Stimulated activated CD8-positive, alpha-beta memory T cell treated with anti-CD3 and anti-CD28 coated beads, Interleukin-4, amount 100 ng/mL, for 48 hours (primary cell): ENCODE measurements around the gene REPS2.

Experiments used
- DNase-seq: peaks from one replicate; pipeline ENCODE4 v3.0.0-alpha.2; 2020

REPS2 gene

GRCh38 chrX:17038681-17039161 is 92.3 kb downstream of the REPS2 start:
- DNase-seq = no peak

- no peak for DNase-seq
These were observed 93.4 kb downstream of the REPS2 start for GRCh38 chrX:17039826-17040225.

- DNase-seq = no peak
These were observed 94.3 kb downstream of the REPS2 start for GRCh38 chrX:17040711-17041110.

- DNase-seq = no peak
These were observed 95.6 kb downstream of the REPS2 start for GRCh38 chrX:17042037-17042436.

GRCh38 chrX:17046478-17047097 is 100.1 kb downstream of the REPS2 start:
- DNase-seq = peak; percentile 46

- no peak for DNase-seq
These were observed 100.8 kb downstream of the REPS2 start for GRCh38 chrX:17047224-17047623.

GRCh38 chrX:17052210-17052609 is 105.8 kb downstream of the REPS2 start:
- DNase-seq = no peak

GRCh38 chrX:17052793-17053192 is 106.3 kb downstream of the REPS2 start:
- no peak for DNase-seq

GRCh38 chrX:17053502-17053901 is 107.0 kb downstream of the REPS2 start:
- DNase-seq = no peak

- no peak for DNase-seq
These were observed 110.6 kb downstream of the REPS2 start for GRCh38 chrX:17056868-17057608.

GRCh38 chrX:17062065-17062464 is 115.6 kb downstream of the REPS2 start:
- DNase-seq = no peak

- DNase-seq = no peak
These were observed 118.6 kb downstream of the REPS2 start for GRCh38 chrX:17065100-17065499.

GRCh38 chrX:17067534-17067933 is 121.1 kb downstream of the REPS2 start:
- DNase-seq = no peak

- DNase-seq = no peak
These were observed 125.8 kb downstream of the REPS2 start for GRCh38 chrX:17072301-17072700.

GRCh38 chrX:17072721-17073230 is 126.3 kb downstream of the REPS2 start:
- DNase-seq = no peak

- no peak for DNase-seq
These were observed 128.5 kb downstream of the REPS2 start for GRCh38 chrX:17075004-17075403.

- DNase-seq = no peak
These were observed 130.9 kb downstream of the REPS2 start for GRCh38 chrX:17077361-17077760.

- no peak for DNase-seq
These were observed 131.7 kb downstream of the REPS2 start for GRCh38 chrX:17078031-17078720.

- no peak for DNase-seq
These were observed 135.1 kb downstream of the REPS2 start for GRCh38 chrX:17081511-17081910.

GRCh38 chrX:17081968-17082367 is 135.5 kb downstream of the REPS2 start:
- no peak for DNase-seq

- DNase-seq = no peak
These were observed 136.4 kb downstream of the REPS2 start for GRCh38 chrX:17082831-17083230.

GRCh38 chrX:17086317-17086716 is 139.9 kb downstream of the REPS2 start:
- DNase-seq = no peak

- DNase-seq = no peak
These were observed 148.7 kb downstream of the REPS2 start for GRCh38 chrX:17095161-17095560.
